ENCODE results near the gene P2RX5.

- TF ChIP-seq CTCF (IDR thresholded peaks at IDR 0.05; ENCODE audit: poor library complexity) (no peak), EZH2 (IDR thresholded peaks at IDR 0.05; ENCODE audit: borderline replicate concordance) (no peak), EZH2phosphoT487 (IDR thresholded peaks at IDR 0.05; ENCODE audit: low read depth, severe bottlenecking, unreplicated experiment) (no peak)
Measured at GRCh38 chr17:3632287-3632686, 63.7 kb downstream of the P2RX5 start.
